ENCODE results near the gene EHD2. TPM values are rescaled to one million over a fixed set of nuclear protein-coding genes. Genes with fewer than 3 reads are reported as not detected.
"Not testable (repeated sequence)": the region's sequence is repeated elsewhere in the genome, so short reads cannot be mapped to it uniquely, and the experiment has no call there.

EHD2 gene
- total RNA-seq, 4 donors from 2014 or later: 72.0 to 198 (median 82.9) TPM

DNA sequence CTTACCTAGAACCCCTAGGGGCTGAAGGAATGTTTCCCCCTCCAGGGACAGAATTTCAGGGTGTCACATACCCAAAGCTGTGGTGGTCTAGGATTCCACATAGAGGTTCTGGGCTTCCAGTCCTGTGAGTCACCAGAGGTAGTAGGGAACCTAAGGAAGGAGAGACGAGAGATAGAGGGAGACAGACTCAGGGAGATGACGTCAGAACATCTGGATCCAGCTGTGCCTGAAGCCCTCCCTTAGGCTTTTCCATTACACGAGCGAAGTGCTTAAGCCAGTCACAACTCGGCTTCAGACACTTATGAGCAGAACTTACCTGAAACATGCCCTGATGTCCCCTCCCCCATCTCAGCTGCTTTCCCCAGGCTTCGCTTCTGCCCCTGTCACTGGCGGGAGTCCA lies 53.4 kb downstream of the EHD2 start:
- H3K27me3 ChIP-seq: no peaks in the 10 kb centered on the region
- no peak overlapping the region for H3K27ac ChIP-seq
- TF ChIP-seq, protein P1, sequence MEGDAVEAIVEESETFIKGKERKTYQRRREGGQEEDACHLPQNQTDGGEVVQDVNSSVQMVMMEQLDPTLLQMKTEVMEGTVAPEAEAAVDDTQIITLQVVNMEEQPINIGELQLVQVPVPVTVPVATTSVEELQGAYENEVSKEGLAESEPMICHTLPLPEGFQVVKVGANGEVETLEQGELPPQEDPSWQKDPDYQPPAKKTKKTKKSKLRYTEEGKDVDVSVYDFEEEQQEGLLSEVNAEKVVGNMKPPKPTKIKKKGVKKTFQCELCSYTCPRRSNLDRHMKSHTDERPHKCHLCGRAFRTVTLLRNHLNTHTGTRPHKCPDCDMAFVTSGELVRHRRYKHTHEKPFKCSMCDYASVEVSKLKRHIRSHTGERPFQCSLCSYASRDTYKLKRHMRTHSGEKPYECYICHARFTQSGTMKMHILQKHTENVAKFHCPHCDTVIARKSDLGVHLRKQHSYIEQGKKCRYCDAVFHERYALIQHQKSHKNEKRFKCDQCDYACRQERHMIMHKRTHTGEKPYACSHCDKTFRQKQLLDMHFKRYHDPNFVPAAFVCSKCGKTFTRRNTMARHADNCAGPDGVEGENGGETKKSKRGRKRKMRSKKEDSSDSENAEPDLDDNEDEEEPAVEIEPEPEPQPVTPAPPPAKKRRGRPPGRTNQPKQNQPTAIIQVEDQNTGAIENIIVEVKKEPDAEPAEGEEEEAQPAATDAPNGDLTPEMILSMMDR (IDR thresholded peaks at IDR 0.05): no peak
- no peak for TF ChIP-seq POLR2A (IDR thresholded peaks at IDR 0.05)
- intact Hi-C loops (cut with DNase I; ENCODE audit: low total_unique reads): no loop called here
- no peak overlapping the region for H3K4me3 ChIP-seq
- DNase-seq: no peak
- H3K4me1 ChIP-seq: no peaks in the 10 kb centered on the region
- H3K9me3 ChIP-seq: no peaks in the 10 kb centered on the region
- H3K36me3 ChIP-seq: no peaks in the 10 kb centered on the region

- TF ChIP-seq, protein P1 (IDR thresholded peaks at IDR 0.05): no peak
- no peak for TF ChIP-seq POLR2A (IDR thresholded peaks at IDR 0.05)
- no peak overlapping the region for H3K27ac ChIP-seq
- no peak overlapping the region for H3K4me3 ChIP-seq
- no peaks in the 10 kb centered on the region for H3K4me1 ChIP-seq
- H3K27me3 ChIP-seq: no peaks in the 10 kb centered on the region
- no peaks in the 10 kb centered on the region for H3K36me3 ChIP-seq
- DNase-seq: no peak
- intact Hi-C loops (cut with DNase I; ENCODE audit: low total_unique reads): no loop called here
- H3K9me3 ChIP-seq: no peaks in the 10 kb centered on the region
Observed at GRCh38 chr19:47767349-47767748, 54.1 kb downstream of the EHD2 start.

- intact Hi-C loops (cut with DNase I; ENCODE audit: low total_unique reads): no loop called here
- Histone ChIP-seq H3K27ac (no peak overlapping the region), H3K9me3 (no peaks in the 10 kb centered on the region), H3K4me1 (no peaks in the 10 kb centered on the region), H3K4me3 (no peak overlapping the region), H3K36me3 (no peaks in the 10 kb centered on the region), H3K27me3 (no peaks in the 10 kb centered on the region)
- no peak for TF ChIP-seq POLR2A (IDR thresholded peaks at IDR 0.05)
- TF ChIP-seq, protein P1 (IDR thresholded peaks at IDR 0.05): no peak
- no peak for DNase-seq
Observed at GRCh38 chr19:47768604-47769003, 55.4 kb downstream of the EHD2 start.

DNA sequence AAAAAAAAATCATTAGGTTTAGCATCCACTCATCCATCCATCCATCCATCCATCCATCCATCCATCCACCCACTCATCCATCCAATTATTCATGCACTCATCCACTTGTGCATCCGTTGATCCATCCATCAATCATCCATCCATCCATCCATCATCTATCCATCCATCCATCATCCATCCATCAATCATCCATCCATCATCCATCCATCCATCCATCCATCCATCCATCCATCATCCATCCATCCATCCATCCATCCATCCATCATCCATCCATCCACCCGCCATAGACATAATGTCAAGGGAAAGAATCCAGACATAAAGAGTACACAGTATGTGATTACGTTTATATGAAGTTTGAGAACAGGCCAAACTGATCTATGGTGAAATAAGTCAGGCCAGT lies 56.3 kb downstream of the EHD2 start:
- no peaks in the 10 kb centered on the region for H3K27me3 ChIP-seq
- intact Hi-C loops (cut with DNase I; ENCODE audit: low total_unique reads): no loop called here
- no peak for TF ChIP-seq POLR2A (IDR thresholded peaks at IDR 0.05)
- TF ChIP-seq, protein P1 (IDR thresholded peaks at IDR 0.05): no peak
- H3K27ac ChIP-seq: no peak overlapping the region
- no peaks in the 10 kb centered on the region for H3K4me1 ChIP-seq
- no peak overlapping the region for H3K4me3 ChIP-seq
- H3K9me3 ChIP-seq: no peaks in the 10 kb centered on the region
- no peaks in the 10 kb centered on the region for H3K36me3 ChIP-seq
- DNase-seq: no peak

- H3K4me1 ChIP-seq; H3K27ac ChIP-seq; H3K36me3 ChIP-seq; DNase-seq; H3K4me3 ChIP-seq; H3K9me3 ChIP-seq; H3K27me3 ChIP-seq; intact Hi-C loops (cut with DNase I; ENCODE audit: low total_unique reads): not testable (repeated sequence)
Observed at GRCh38 chr19:47771291-47771690, 58.1 kb downstream of the EHD2 start.

DNA sequence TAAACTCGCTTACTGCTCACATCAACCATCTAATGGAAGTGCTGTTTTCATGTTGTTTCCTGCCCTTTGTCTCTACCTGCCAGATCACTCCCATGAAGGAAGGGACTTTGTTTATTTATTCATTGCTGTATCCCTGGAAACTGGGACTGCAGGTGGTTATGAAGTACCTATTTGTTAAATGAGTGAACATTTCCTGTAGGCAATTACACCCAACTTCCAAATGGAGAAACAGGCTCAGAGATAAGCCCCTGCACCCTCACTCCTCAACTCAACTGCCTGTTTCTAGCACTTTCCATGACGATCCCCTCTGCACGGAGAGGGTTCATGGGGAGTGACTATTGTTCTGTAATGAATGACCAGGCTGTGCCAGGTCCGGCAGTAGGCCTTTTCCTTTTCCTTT lies 63.3 kb downstream of the EHD2 start:
- H3K27me3 ChIP-seq: no peaks in the 10 kb centered on the region
- DNase-seq: no peak
- peak overlapping the region in 1 of 2 donors; percentile 15 for H3K27ac ChIP-seq
- peaks cover 0 to 5% of the 10 kb centered on the region in 2 donors for H3K4me1 ChIP-seq
- no peak for TF ChIP-seq POLR2A (IDR thresholded peaks at IDR 0.05)
- TF ChIP-seq, protein P1 (IDR thresholded peaks at IDR 0.05): no peak
- H3K36me3 ChIP-seq: no peaks in the 10 kb centered on the region
- no peak overlapping the region for H3K4me3 ChIP-seq
- intact Hi-C loops (cut with DNase I; ENCODE audit: low total_unique reads): no loop called here
- H3K9me3 ChIP-seq: no peaks in the 10 kb centered on the region

DNA sequence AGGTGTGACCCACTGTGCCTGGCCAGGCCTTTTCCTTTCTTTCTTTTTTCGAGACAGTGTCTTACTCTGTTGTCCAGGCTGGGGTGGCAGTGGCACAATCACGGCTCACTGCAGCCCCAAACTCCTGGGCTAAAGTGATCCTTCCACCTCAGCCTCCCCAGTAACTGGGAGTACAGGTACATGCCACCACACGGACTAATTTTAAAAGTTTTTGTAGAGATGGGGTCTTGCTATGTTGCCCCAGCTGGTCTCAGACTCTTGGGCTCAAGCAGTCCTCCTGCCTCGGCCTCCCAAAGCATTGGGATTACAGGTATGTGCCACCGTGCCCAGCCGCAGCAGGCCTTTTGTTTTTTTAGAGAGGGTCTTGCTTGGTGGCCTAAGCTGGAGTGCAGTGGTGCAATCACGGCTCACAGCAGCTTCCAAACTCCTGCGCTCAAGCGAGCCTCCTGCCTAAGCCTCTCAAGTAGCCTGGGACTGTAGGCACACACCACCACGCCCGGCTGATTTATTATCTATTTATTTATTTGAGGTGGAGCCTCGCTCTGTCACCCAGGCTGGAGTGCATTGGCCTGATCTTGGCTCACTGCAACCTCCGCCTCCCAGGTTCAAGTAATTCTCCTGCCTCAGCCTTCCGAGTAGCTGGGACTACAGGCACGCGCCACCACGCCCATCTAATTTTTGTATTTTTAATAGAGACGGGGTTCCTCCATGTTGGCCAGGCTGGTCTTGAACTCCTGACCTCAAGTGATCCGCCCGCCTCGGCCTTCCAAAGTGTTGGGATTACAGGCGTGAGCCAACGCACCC lies 64.2 kb downstream of the EHD2 start:
- H3K36me3 ChIP-seq; H3K4me1 ChIP-seq; H3K9me3 ChIP-seq; DNase-seq; intact Hi-C loops (cut with DNase I; ENCODE audit: low total_unique reads); H3K27me3 ChIP-seq: not testable (repeated sequence)
- H3K27ac ChIP-seq: peak overlapping the region; percentile 97 to 99
- H3K4me3 ChIP-seq: peak overlapping the region; percentile 79 to 92
